Measurements from ENCODE around the gene TNNI3K. TPM values are rescaled to one million over a fixed set of nuclear protein-coding genes. Genes with fewer than 3 reads are reported as not detected.

Gene TNNI3K
- total and polyA plus RNA-seq, 10 of the 15 experiments (the other 5 are each of a cell fraction or from before 2014, with no cell fraction given), result 0.14 to 1.6 (median 0.44) TPM; not detected in 4

- TF ChIP-seq, protein P1, sequence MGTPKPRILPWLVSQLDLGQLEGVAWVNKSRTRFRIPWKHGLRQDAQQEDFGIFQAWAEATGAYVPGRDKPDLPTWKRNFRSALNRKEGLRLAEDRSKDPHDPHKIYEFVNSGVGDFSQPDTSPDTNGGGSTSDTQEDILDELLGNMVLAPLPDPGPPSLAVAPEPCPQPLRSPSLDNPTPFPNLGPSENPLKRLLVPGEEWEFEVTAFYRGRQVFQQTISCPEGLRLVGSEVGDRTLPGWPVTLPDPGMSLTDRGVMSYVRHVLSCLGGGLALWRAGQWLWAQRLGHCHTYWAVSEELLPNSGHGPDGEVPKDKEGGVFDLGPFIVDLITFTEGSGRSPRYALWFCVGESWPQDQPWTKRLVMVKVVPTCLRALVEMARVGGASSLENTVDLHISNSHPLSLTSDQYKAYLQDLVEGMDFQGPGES (IDR thresholded peaks at IDR 0.05), result no peak
- TF ChIP-seq NRF1 (conservative IDR thresholded peaks at IDR 0.05; ENCODE audit: low read depth, low read length), result no peak
- no peak for TF ChIP-seq FOS (IDR thresholded peaks at IDR 0.05; ENCODE audit: borderline replicate concordance, extremely low read depth, insufficient read length)
- TF ChIP-seq ZZZ3 (IDR thresholded peaks at IDR 0.05; ENCODE audit: control insufficient read depth, insufficient read length, low read depth), result no peak
- no peak for TF ChIP-seq SPI1 (IDR thresholded peaks at IDR 0.05; ENCODE audit: borderline replicate concordance, insufficient read depth, low read depth, low read length)
- TF ChIP-seq, protein P2, sequence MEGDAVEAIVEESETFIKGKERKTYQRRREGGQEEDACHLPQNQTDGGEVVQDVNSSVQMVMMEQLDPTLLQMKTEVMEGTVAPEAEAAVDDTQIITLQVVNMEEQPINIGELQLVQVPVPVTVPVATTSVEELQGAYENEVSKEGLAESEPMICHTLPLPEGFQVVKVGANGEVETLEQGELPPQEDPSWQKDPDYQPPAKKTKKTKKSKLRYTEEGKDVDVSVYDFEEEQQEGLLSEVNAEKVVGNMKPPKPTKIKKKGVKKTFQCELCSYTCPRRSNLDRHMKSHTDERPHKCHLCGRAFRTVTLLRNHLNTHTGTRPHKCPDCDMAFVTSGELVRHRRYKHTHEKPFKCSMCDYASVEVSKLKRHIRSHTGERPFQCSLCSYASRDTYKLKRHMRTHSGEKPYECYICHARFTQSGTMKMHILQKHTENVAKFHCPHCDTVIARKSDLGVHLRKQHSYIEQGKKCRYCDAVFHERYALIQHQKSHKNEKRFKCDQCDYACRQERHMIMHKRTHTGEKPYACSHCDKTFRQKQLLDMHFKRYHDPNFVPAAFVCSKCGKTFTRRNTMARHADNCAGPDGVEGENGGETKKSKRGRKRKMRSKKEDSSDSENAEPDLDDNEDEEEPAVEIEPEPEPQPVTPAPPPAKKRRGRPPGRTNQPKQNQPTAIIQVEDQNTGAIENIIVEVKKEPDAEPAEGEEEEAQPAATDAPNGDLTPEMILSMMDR (IDR thresholded peaks at IDR 0.05 in 2 of 3, conservative IDR thresholded peaks at IDR 0.05 in 1 of 3; ENCODE audit: control insufficient read depth in 2 of 3, extremely low read depth in 1 of 3, insufficient read depth in 1 of 3, low read depth in 3 of 3, low read length in 3 of 3), result no peak
Observed at GRCh38 chr1:74478979-74479378, 243.8 kb downstream of the TNNI3K start (continued).

DNA sequence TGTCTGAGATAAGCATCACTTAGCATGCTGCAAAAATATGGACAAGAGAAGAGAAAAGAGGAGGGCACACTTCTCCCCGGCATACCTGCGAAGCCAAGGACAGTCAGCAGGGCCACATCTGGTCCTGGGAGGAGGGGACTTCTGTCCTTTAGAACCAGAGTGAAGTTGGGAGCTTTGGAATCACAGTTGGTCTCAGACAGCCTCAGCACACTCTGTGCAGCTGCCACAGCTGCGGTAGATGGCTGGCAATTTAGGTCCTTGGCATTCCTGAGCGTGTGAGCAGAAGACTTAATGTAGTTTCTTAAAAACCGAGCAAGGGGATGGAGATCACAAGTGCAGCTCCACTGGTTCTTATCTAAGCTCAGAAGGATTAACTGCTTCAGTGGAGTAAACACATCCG lies 244.9 kb downstream of the TNNI3K start:
- POLR2A ChIA-PET, result no interaction called here
- in situ Hi-C loops (cut with MboI) (no loop called here), intact Hi-C loops (cut with micrococcal nuclease; ENCODE audit: unreplicated experiment) (no loop called here)
- no peaks in the 10 kb centered on the region for H4K20me1 ChIP-seq (ENCODE audit: control insufficient read depth, insufficient read depth)
- H2AFZ ChIP-seq (ENCODE audit: control insufficient read depth, low read depth, low read length), result no peak overlapping the region
- H3K4me1 ChIP-seq (ENCODE audit: control insufficient read depth, insufficient read depth, low read length), result no peaks in the 10 kb centered on the region
- DNase-seq (ENCODE audit: low read depth, low spot score), result no peak
- WGBS (ENCODE audit: insufficient coverage, insufficient replicate concordance, low lambda C conversion rate, missing lambda C conversion rate), result 49% methylated on average over 6 of the region's 6 CpGs
- CTCF ChIA-PET, result interaction anchor here (0.7 to 1.3 kb wide), 2 partner anchors 11 to 1439 kb away, joined by 3 to 6 read pairs; no protein-coding TSS in a partner anchor
- no peak overlapping the region for H3K4me3 ChIP-seq
- ATAC-seq, result no peak
- BruUV-seq (replicated peaks), result no TSS peak
- no peak overlapping the region for H3K4me2 ChIP-seq (ENCODE audit: control insufficient read depth, insufficient read depth)
- no peaks in the 10 kb centered on the region for H3K9me3 ChIP-seq (replicated peaks; ENCODE audit: control insufficient read depth, insufficient read depth, low read length)
- RAD21 ChIA-PET (ENCODE audit: unreplicated experiment), result no interaction called here
- no peak overlapping the region for H3K27ac ChIP-seq (ENCODE audit: control insufficient read depth, insufficient read depth)
- H3K36me3 ChIP-seq (ENCODE audit: control insufficient read depth in 2 of 2, insufficient read depth in 2 of 2, low read length in 1 of 2), result no peaks in the 10 kb centered on the region
- no peak overlapping the region for H3K9ac ChIP-seq (ENCODE audit: control insufficient read depth, insufficient read depth, low read length)
- no peak for TF ChIP-seq RAD21 (IDR thresholded peaks at IDR 0.05; ENCODE audit: insufficient read depth, low read depth, low read length)
- TF ChIP-seq JUNB (IDR thresholded peaks at IDR 0.05), result no peak
- H3K27me3 ChIP-seq (replicated peaks in 1 of 2; ENCODE audit: control insufficient read depth in 2 of 2, insufficient read depth in 2 of 2, low read length in 1 of 2), result no peaks in the 10 kb centered on the region
- H3K79me2 ChIP-seq (ENCODE audit: control insufficient read depth, insufficient read depth, low read length), result no peaks in the 10 kb centered on the region
- FAIRE-seq, result no peak
- SMC1A ChIA-PET (ENCODE audit: uncharacterized antibody, unreplicated experiment), result interaction anchor here (1.3 to 1.5 kb wide), 2 partner anchors 11 to 209 kb away, joined by 3 to 5 read pairs; no protein-coding TSS in a partner anchor

Measured in GM12878 (cell line).